AG10803 (cell line): ENCODE results near the gene GUCY1B1.

Source experiments
- DNase-seq: peaks from one replicate; pipeline ENCODE4 v3.0.0; 2010; ENCODE audit warnings: low read depth
- H3K4me3 ChIP-seq: 2 replicates; pipeline ENCODE4 v1.5.1; 2011; ENCODE audit warnings: mild to moderate bottlenecking, low read length, control low read depth
- TF ChIP-seq, protein P1 (sequence below): conservative IDR thresholded peaks from 2 replicates; pipeline ENCODE4 v1.5.1; 2011; ENCODE audit warnings: mild to moderate bottlenecking, low read length, control low read depth, inconsistent platforms

GUCY1B1 gene

DNA sequence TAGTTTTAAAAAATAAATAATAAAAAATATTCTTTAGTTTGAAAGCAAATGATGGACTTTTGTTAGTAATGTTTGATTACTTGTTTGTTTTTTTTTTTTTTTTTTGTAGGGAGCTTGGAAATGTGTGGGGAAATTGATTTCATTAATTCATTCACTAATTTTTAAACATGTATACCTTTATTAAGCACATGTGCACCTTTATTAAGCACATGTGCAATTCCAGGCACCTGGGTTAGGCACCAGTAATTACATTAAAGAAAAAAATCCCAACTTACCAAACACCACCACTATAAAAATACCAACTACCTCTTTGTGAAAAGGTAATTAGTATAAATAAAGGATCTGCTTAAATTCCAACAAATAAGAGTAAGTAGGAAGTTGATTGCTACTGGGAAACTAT is 9.5 kb downstream of the GUCY1B1 start:
- TF ChIP-seq, protein P1, sequence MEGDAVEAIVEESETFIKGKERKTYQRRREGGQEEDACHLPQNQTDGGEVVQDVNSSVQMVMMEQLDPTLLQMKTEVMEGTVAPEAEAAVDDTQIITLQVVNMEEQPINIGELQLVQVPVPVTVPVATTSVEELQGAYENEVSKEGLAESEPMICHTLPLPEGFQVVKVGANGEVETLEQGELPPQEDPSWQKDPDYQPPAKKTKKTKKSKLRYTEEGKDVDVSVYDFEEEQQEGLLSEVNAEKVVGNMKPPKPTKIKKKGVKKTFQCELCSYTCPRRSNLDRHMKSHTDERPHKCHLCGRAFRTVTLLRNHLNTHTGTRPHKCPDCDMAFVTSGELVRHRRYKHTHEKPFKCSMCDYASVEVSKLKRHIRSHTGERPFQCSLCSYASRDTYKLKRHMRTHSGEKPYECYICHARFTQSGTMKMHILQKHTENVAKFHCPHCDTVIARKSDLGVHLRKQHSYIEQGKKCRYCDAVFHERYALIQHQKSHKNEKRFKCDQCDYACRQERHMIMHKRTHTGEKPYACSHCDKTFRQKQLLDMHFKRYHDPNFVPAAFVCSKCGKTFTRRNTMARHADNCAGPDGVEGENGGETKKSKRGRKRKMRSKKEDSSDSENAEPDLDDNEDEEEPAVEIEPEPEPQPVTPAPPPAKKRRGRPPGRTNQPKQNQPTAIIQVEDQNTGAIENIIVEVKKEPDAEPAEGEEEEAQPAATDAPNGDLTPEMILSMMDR = no peak
- no peak overlapping the region for H3K4me3 ChIP-seq
- no peak for DNase-seq

DNA sequence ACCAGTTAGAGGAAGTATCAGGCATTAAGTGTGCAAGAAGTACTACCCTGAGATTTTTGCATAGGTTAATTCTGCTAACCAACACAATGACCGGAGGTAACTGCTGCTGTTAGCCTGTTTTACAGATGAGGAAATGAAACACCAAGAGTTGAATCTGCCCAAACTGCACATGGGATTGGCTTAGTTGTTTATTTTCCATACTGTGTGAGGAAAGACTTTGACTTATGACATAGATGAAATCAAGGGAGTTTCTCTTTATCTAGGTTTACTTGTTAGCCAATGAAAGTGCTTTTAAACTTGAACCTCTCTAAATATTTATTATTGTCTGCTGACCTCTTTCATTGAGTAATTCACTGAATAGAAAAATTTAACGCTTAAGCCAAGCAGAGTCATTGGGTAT is 10.3 kb downstream of the GUCY1B1 start:
- DNase-seq = no peak
- H3K4me3 ChIP-seq = no peak overlapping the region
- TF ChIP-seq, protein P1 = no peak

DNA sequence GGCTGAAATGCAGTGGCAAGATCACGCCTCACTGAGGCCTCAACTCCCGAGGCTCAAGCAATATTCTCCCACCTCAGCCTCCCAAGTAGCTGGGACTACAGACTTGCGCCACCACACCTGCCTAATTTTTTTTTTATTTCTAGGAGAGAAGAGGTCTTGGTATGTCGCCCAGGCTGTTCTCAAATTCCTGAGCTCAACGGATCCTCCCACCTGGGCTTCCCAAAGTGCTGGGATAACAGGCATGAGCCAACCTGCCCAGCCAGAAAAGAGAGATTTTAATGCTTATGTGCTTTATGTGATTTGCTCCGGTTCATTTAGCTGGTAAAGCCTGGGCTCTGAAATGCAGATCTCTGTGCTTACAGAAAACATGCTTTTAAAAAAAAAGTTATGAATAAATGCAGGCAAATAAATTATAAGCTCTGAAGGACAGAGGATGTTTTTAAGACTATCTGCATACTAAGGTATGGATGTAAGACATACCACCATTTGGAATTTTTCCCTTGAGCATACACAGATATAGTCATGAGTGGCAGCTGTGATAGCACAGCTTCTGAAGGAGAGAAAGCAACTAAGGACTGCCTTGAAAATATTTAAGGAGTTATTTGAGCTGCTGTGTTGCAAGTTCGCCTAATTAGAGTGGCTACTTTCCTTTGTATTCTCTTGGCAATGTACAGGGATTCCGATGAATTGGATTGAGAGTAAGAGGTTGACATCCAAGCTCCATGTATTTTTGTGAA is 13.8 kb downstream of the GUCY1B1 start:
- DNase-seq = no peak
- TF ChIP-seq, protein P1 = no peak

DNA sequence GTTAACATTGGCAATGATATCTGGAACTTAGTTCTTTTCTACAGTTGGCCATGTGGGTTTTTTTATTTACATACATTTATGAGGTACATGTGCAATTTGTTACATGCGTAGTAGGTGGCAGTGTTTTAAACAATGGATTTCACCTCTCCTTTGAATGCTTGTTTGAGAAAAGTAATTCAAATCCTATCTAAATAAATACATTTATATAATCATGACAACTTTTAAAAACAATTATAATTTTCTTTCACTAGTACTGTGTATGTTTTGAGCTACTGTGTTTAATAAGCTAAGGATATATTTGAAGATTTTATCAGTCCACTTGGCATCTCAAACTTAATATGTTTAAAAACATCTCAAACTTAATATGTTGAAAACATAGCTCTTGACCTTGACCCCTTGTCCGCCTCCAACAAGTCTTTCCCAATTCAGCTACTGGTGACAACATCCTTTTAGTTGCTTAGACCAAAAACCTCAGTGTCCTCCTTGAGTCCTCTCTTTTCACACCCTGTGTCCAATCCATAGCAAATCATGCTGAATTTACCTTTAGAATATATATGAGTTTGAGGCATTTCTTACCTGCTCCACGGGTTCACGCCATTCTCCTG is 14.5 kb downstream of the GUCY1B1 start:
- no peak overlapping the region for H3K4me3 ChIP-seq
- TF ChIP-seq, protein P1 = no peak
- no peak for DNase-seq

More for the DNA sequence above, 13.8 kb downstream of the GUCY1B1 start:
- H3K4me3 ChIP-seq = no peak overlapping the region

DNA sequence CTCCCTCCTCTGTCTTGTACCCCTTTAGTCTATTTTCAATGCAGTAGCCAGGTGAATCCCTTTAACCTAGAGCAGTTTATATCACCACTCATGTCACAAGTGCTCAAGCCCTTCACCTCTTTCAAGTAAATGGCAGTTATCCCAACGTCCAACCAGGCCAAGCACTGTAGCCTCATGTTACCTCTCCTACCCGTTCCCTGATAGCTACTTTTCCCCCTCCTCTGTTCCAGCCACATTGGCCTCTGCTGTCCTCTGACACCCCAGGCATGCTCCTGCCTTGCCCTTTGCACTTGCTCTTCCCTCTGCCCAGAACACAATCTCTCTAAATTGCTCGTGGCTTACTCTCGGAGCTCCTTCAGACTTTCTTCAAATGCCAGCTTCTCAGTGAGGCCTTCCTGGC is 15.2 kb downstream of the GUCY1B1 start:
- no peak overlapping the region for H3K4me3 ChIP-seq
- DNase-seq = no peak
- TF ChIP-seq, protein P1 = no peak

DNA sequence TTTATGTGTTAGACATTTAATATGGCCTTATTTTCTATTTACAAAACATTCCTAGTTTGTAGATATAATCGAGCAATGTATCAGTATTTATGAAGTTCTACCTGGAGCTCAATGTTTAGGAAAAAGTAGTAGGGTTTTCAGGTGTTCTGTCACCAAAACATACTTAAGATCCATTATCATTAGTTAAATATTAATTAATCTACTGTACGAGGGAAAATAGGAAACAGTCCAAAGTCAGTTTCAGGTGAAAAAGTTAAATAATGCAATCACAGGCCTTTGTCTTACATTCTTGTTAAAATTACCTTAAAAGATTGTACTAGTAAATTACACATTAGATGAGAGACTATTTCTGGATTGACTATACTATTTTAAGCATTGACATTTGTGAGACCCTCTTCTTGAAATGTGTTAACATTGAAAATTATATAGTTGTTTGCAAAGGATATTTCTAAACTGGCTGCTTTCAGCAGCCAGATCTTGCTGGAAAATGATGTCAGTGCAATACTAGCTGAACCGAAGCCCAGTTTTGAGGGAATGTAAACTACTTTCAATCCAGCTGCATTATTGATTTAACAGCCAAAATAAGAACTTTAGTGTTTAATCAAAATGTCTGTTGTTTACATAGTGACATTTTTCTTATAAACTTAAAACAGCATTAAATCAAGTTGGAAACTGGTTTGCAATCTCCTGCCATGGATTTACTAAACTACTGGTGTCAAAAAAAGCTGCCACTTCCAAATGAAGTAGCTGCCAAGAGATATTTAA is 19.3 kb downstream of the GUCY1B1 start:
- peak; percentile 50 for DNase-seq
- no peak overlapping the region for H3K4me3 ChIP-seq
- TF ChIP-seq, protein P1 = no peak
